Upper lobe of left lung (tissue), 6 donors: ENCODE results near the gene PRR23C. TPM values are rescaled to one million over a fixed set of nuclear protein-coding genes. Genes with fewer than 3 reads are reported as not detected.

Experiments used
- ATAC-seq, 2 donors: fragments of 200-7000 bp; cut with Tn5 transposase; one replicate each; pipeline ENCODE4 v1.9.1; 2022; ENCODE audit warnings: mild to moderate bottlenecking in 2 of 2, moderate library complexity in 2 of 2; ENCODE audit not compliant: low FRiP score in 2 of 2
- DNase-seq, 2 donors: peaks; one replicate each; pipeline ENCODE4 v3.0.0-alpha.2; 2019 to 2020
- H3K27ac ChIP-seq, 4 donors: fragments of 200-600 bp; sonication (generic); one replicate each; pipeline ENCODE4 v1.5.1; 2016 to 2019
- H3K27me3 ChIP-seq, 4 donors: fragments of 200-600 bp; sonication (generic); one replicate each; pipeline ENCODE4 v1.5.1; 2017 to 2019
- H3K36me3 ChIP-seq, 4 donors: fragments of 200-600 bp; sonication (generic); one replicate each; pipeline ENCODE4 v1.5.1; 2016 to 2019
- H3K4me1 ChIP-seq, 4 donors: fragments of 200-600 bp; sonication (generic); one replicate each; pipeline ENCODE4 v1.5.1; 2018 to 2019
- H3K4me3 ChIP-seq, 4 donors: fragments of 200-600 bp; sonication (generic); one replicate each; pipeline ENCODE4 v1.5.1; 2017 to 2019; ENCODE audit warnings: mild to moderate bottlenecking in 2 of 4, moderate library complexity in 1 of 4
- H3K9me3 ChIP-seq, 4 donors: fragments of 200-600 bp; sonication (generic); one replicate each; pipeline ENCODE4 v1.5.1; 2018 to 2019
- EP300 ChIP-seq, 4 donors: sonication (generic); formaldehyde crosslinking; IDR thresholded peaks; one replicate each; pipeline ENCODE4 v1.5.1; 2017; ENCODE audit warnings: antibody characterized with exemption in 4 of 4, control low read depth in 2 of 4
- POLR2A ChIP-seq, 4 donors: fragments of 450-650 bp; IDR thresholded peaks; one replicate each; pipeline ENCODE4 v1.5.1; 2016 to 2017; ENCODE audit warnings: antibody characterized with exemption in 4 of 4, mild to moderate bottlenecking in 2 of 4
- POLR2AphosphoS5 ChIP-seq, 2 donors: sonication (generic); formaldehyde crosslinking; IDR thresholded peaks; one replicate each; pipeline ENCODE4 v1.5.1; 2017; ENCODE audit warnings: antibody characterized with exemption in 2 of 2
- WGBS, 2 donors: methylation state at CpG; one replicate each; pipeline ENCODE4 v1.1.5; 2017 to 2018; 5-methylcytosine and 5-hydroxymethylcytosine counted together
- total RNA-seq, 6 donors: library from RNA; depleted of rRNA in 4 of 6; stranded (reverse); fragments of >200 nt in 4 of 6; gene quantifications; one replicate each; pipeline versions ENCODE4 v1.1.0 to v1.2.1, GENCODE V29; 2016 to 2021
- TF ChIP-seq, protein P1 (sequence below), 6 experiments: fragments of 450-650 bp in 4 of 6; fragments of 200-600 bp in 2 of 6; sonication (generic) in 2 of 6; IDR thresholded peaks; one replicate each; pipeline ENCODE4 v1.5.1; 2016 to 2019; ENCODE audit warnings: antibody characterized with exemption in 6 of 6
- donor health status: DM: no; HTN: no; CAD: no; lungs with moderate emphysema.
- donor health status: DM: no; HTN: yes; CAD: no; lungs with severe emphysema.

Gene PRR23C
- total RNA-seq, 6 donors from 2014 or later = not detected

DNA sequence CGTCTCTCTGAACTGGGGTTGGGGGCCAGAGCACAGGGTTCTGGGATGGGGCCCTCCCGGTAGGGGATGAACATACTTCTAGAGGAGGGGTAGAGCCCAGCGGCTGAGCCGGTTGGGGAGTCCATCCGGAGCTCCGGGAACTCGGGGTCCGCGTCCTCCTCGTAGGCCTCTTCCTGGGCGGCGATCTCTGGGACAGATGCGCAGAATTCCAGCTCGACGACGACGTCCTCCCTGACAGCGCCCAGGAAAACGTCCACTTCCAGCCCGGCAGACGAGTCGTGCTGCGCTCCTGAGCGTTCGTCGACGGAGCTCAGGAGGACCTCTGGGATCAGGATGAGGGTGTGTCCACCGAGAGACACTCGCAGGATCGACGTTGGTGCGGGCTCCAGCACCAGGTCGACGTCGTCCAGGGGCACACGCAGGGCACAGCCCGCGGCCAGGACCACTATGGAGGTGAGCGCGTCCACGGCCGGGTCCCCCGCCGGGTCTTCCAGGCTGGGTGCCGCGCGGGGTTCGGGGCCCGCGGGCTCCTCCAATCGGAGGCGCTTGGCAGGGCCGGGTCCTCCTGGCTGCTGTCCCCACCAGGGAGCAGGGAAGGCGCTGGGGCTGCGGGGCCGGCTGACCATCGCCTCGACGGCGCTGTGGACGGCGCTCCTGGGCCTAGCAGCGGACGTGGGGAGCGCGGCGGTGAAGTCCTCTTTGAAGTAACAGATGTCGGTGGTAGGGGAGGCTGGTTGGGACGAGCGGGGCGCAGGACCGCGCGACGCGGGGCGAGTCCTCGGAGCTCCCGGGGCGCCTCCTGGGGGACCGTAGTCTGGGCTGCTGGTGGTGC, 24.4 kb downstream of the PRR23C start:
- H3K4me1 ChIP-seq = no peaks in the 10 kb centered on the region
- no peak overlapping the region for H3K4me3 ChIP-seq
- 63 to 73% methylated on average over 30 to 50 of the region's 81 CpGs for WGBS, 2 donors
- H3K27me3 ChIP-seq = no peaks in the 10 kb centered on the region
- peaks cover 0 to 13% (median 5%) of the 10 kb centered on the region in 4 donors for H3K9me3 ChIP-seq
- H3K36me3 ChIP-seq = no peaks in the 10 kb centered on the region
- DNase-seq (peak in 1 of 2 donors; percentile 79), ATAC-seq (peak; percentile 16 to 22)
- TF ChIP-seq POLR2AphosphoS5 (IDR thresholded peaks at IDR 0.05) = no peak
- H3K27ac ChIP-seq = no peak overlapping the region

DNA sequence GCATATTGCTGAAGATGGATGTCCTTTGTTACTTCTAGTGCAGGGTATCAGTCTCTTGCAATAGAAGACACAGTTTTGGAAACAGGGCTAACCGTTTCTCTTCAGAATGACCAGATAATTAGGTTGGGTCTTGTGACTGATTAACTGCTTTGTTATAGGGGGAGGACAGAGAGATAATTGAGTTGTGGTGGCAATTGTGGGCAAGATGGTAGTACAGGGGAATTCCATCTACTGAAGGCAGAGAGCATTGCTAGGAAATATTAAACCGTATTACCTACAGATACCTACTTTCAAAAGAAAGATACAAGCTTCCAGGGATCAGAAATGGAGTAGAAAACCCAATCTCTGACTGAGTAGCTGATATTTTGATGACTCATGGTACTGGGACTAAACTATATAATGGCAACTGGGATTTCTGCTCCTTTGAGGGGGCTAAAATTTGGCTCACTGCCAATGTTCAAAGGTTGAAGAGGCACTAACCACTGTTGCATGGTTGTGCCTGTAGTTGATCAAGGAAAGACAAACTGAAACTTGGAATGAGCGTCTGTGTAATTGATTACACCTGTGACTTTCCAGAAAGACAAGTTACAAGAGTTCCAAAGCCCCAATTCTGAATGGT, 28.2 kb downstream of the PRR23C start:
- H3K4me1 ChIP-seq = no peaks in the 10 kb centered on the region
- H3K9me3 ChIP-seq = peaks cover 0 to 13% (median 6%) of the 10 kb centered on the region in 4 donors
- ATAC-seq (no peak), DNase-seq (no peak)
- no peak overlapping the region for H3K4me3 ChIP-seq
- no peak overlapping the region for H3K27ac ChIP-seq
- no peak for TF ChIP-seq POLR2AphosphoS5 (IDR thresholded peaks at IDR 0.05)
- no peak for TF ChIP-seq EP300 (IDR thresholded peaks at IDR 0.05)
- no peak for TF ChIP-seq POLR2A (IDR thresholded peaks at IDR 0.05)
- TF ChIP-seq, protein P1, sequence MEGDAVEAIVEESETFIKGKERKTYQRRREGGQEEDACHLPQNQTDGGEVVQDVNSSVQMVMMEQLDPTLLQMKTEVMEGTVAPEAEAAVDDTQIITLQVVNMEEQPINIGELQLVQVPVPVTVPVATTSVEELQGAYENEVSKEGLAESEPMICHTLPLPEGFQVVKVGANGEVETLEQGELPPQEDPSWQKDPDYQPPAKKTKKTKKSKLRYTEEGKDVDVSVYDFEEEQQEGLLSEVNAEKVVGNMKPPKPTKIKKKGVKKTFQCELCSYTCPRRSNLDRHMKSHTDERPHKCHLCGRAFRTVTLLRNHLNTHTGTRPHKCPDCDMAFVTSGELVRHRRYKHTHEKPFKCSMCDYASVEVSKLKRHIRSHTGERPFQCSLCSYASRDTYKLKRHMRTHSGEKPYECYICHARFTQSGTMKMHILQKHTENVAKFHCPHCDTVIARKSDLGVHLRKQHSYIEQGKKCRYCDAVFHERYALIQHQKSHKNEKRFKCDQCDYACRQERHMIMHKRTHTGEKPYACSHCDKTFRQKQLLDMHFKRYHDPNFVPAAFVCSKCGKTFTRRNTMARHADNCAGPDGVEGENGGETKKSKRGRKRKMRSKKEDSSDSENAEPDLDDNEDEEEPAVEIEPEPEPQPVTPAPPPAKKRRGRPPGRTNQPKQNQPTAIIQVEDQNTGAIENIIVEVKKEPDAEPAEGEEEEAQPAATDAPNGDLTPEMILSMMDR (IDR thresholded peaks at IDR 0.05) = no peak
- WGBS, 2 donors = 71 to 74% methylated on average over 3 of the region's 3 CpGs
- H3K36me3 ChIP-seq = no peaks in the 10 kb centered on the region
- H3K27me3 ChIP-seq = no peaks in the 10 kb centered on the region

GRCh38 chr3:139006051-139006716, 38.5 kb downstream of the PRR23C start, which contains the start of gene PRR23A:
Gene PRR23A, minus strand, starts transcription at chr3:139006268. Its CDS starts 0 bp downstream, at chr3:139006268.
- Histone ChIP-seq H3K36me3 (no peaks in the 10 kb centered on the region), H3K27ac (no peak within 1 kb of the TSS), H3K4me3 (no peak within 1 kb of the TSS), H3K9me3 (peaks cover 0 to 14% (median 4%) of the 10 kb centered on the region in 4 donors), H3K4me1 (no peaks in the 10 kb centered on the region), H3K27me3 (no peaks in the 10 kb centered on the region)
- peak in 1 of 2 donors; percentile 74 for DNase-seq
- no peak for TF ChIP-seq POLR2AphosphoS5 (IDR thresholded peaks at IDR 0.05)
- TF ChIP-seq EP300 (IDR thresholded peaks at IDR 0.05) = no peak
- TF ChIP-seq, protein P1 (IDR thresholded peaks at IDR 0.05) = no peak
- TF ChIP-seq POLR2A (IDR thresholded peaks at IDR 0.05) = no peak
- 76 to 86% methylated on average over 32 to 60 of the region's 60 CpGs for WGBS, 2 donors
- peak in 1 of 2 donors; percentile 34 for ATAC-seq

GRCh38 chr3:139005356-139005993, 39.2 kb downstream of the PRR23C start:
- 86 to 88% methylated on average over 36 to 45 of the region's 45 CpGs for WGBS, 2 donors
- peaks cover 0 to 13% (median 4%) of the 10 kb centered on the region in 4 donors for H3K9me3 ChIP-seq
- H3K27me3 ChIP-seq = no peaks in the 10 kb centered on the region
- ATAC-seq = peak in 1 of 2 donors; percentile 66
- TF ChIP-seq EP300 (IDR thresholded peaks at IDR 0.05) (no peak), POLR2AphosphoS5 (IDR thresholded peaks at IDR 0.05) (no peak), POLR2A (IDR thresholded peaks at IDR 0.05) (no peak)
- TF ChIP-seq, protein P1 (IDR thresholded peaks at IDR 0.05) = no peak
- DNase-seq = peak in 1 of 2 donors; percentile 58
- H3K4me3 ChIP-seq = no peak overlapping the region
- H3K36me3 ChIP-seq = no peaks in the 10 kb centered on the region
- H3K4me1 ChIP-seq = no peaks in the 10 kb centered on the region
- no peak overlapping the region for H3K27ac ChIP-seq
